RWPE2 (cell line): ENCODE measurements around the gene SAMSN1.

ENCODE experiments used
- ATAC-seq: fragments of 200-7000 bp; cut with Tn5 transposase; 3 replicates; pipeline ENCODE4 v1.9.1; 2021; ENCODE audit warnings: low read depth
- DNase-seq: peaks from one replicate; pipeline ENCODE4 v3.0.0-alpha.2; 2020; ENCODE audit warnings: low spot score
- H3K27ac ChIP-seq: fragments of 450-650 bp; 2 replicates; pipeline ENCODE4 v1.5.1; 2017; ENCODE audit warnings: mild to moderate bottlenecking; ENCODE audit not compliant: poor library complexity, severe bottlenecking
- H3K27me3 ChIP-seq: fragments of 250-450 bp; sonication (Bioruptor Pico); 2 replicates; pipeline ENCODE4 v1.5.1; 2021; ENCODE audit warnings: mild to moderate bottlenecking, moderate library complexity; ENCODE audit not compliant: insufficient read depth, poor library complexity, severe bottlenecking
- H3K36me3 ChIP-seq: fragments of 250-450 bp; sonication (Bioruptor Pico); 2 replicates; pipeline ENCODE4 v1.5.1; 2020; ENCODE audit warnings: low read depth, mild to moderate bottlenecking, moderate library complexity
- H3K4me1 ChIP-seq: fragments of 250-450 bp; sonication (Bioruptor Pico); 2 replicates; pipeline ENCODE4 v1.5.1; 2021; ENCODE audit warnings: mild to moderate bottlenecking, moderate library complexity; ENCODE audit not compliant: insufficient read depth, poor library complexity, severe bottlenecking
- H3K4me3 ChIP-seq: fragments of 250-450 bp; sonication (Bioruptor Pico); 2 replicates; pipeline ENCODE4 v1.5.1; 2021; ENCODE audit warnings: mild to moderate bottlenecking, moderate library complexity; ENCODE audit not compliant: severe bottlenecking
- H3K9me3 ChIP-seq: fragments of 250-450 bp; sonication (Bioruptor Pico); 2 replicates; pipeline ENCODE4 v1.5.1; 2021; ENCODE audit warnings: mild to moderate bottlenecking, moderate library complexity; ENCODE audit not compliant: severe bottlenecking
- CTCF ChIP-seq: fragments of 450-650 bp; IDR thresholded peaks from one replicate; pipeline ENCODE4 v1.5.1; 2017; ENCODE audit warnings: mild to moderate bottlenecking, moderate library complexity; ENCODE audit not compliant: poor library complexity, severe bottlenecking

The SAMSN1 gene

GRCh38 chr21:14482165-14482564 lies 64.0 kb downstream of the SAMSN1 start:
- H3K27me3 ChIP-seq: no peaks in the 10 kb centered on the region
- H3K9me3 ChIP-seq: no peaks in the 10 kb centered on the region
- no peak for DNase-seq
- ATAC-seq: no peak
- TF ChIP-seq CTCF: no peak
- no peak overlapping the region for H3K27ac ChIP-seq
- H3K36me3 ChIP-seq: no peaks in the 10 kb centered on the region
- H3K4me3 ChIP-seq: no peak overlapping the region
- H3K4me1 ChIP-seq: peaks cover 3% of the 10 kb centered on the region

GRCh38 chr21:14480411-14481031 lies 65.6 kb downstream of the SAMSN1 start:
- Histone ChIP-seq H3K27me3 (no peaks in the 10 kb centered on the region), H3K9me3 (no peaks in the 10 kb centered on the region), H3K4me3 (no peak overlapping the region), H3K36me3 (no peaks in the 10 kb centered on the region), H3K4me1 (peaks cover 3% of the 10 kb centered on the region), H3K27ac (no peak overlapping the region)
- DNase-seq (no peak), ATAC-seq (no peak)
- no peak for TF ChIP-seq CTCF

GRCh38 chr21:14479241-14479786 lies 66.8 kb downstream of the SAMSN1 start:
- Histone ChIP-seq H3K27ac (no peak overlapping the region), H3K4me3 (no peak overlapping the region), H3K27me3 (no peaks in the 10 kb centered on the region), H3K4me1 (peaks cover 3% of the 10 kb centered on the region), H3K9me3 (no peaks in the 10 kb centered on the region), H3K36me3 (no peaks in the 10 kb centered on the region)
- no peak for DNase-seq
- no peak for ATAC-seq
- TF ChIP-seq CTCF: no peak

GRCh38 chr21:14477841-14478240 lies 68.3 kb downstream of the SAMSN1 start:
- no peaks in the 10 kb centered on the region for H3K36me3 ChIP-seq
- no peak overlapping the region for H3K27ac ChIP-seq
- DNase-seq (no peak), ATAC-seq (no peak)
- H3K9me3 ChIP-seq: no peaks in the 10 kb centered on the region
- peaks cover 3% of the 10 kb centered on the region for H3K4me1 ChIP-seq
- H3K4me3 ChIP-seq: no peak overlapping the region
- no peak for TF ChIP-seq CTCF
- H3K27me3 ChIP-seq: no peaks in the 10 kb centered on the region

- no peak for TF ChIP-seq CTCF
- no peaks in the 10 kb centered on the region for H3K9me3 ChIP-seq
- no peak for DNase-seq
- no peaks in the 10 kb centered on the region for H3K27me3 ChIP-seq
- ATAC-seq: no peak
- H3K27ac ChIP-seq: no peak overlapping the region
- H3K4me1 ChIP-seq: peaks cover 3% of the 10 kb centered on the region
- H3K4me3 ChIP-seq: no peak overlapping the region
- no peaks in the 10 kb centered on the region for H3K36me3 ChIP-seq
Observed at GRCh38 chr21:14477133-14477532, 69.0 kb downstream of the SAMSN1 start.
